Kidney epithelial cell (primary cell): Measurements from ENCODE around the gene DOCK1. TPM values are rescaled to one million over a fixed set of nuclear protein-coding genes. Genes with fewer than 3 reads are reported as not detected.

ENCODE experiments used
- DNase-seq: peaks from one replicate; pipeline ENCODE4 v3.0.0-alpha.2; 2010; ENCODE audit warnings: low read depth
- H3K27me3 ChIP-seq: 2 replicates; pipeline ENCODE4 v1.6.0; 2011; ENCODE audit warnings: low read length; ENCODE audit not compliant: control insufficient read depth, insufficient read depth
- H3K36me3 ChIP-seq: 2 replicates; pipeline ENCODE4 v1.5.1; 2011; ENCODE audit warnings: low read length; ENCODE audit not compliant: control insufficient read depth, insufficient read depth
- H3K4me3 ChIP-seq: 2 replicates; pipeline ENCODE4 v1.5.1; 2011; ENCODE audit warnings: low read depth, mild to moderate bottlenecking, control low read depth, low read length
- CTCF ChIP-seq: IDR thresholded peaks from 2 replicates; pipeline ENCODE4 v1.5.1; 2011; ENCODE audit warnings: mild to moderate bottlenecking, moderate library complexity, low read length, control low read depth, inconsistent platforms; ENCODE audit not compliant: insufficient read depth, poor library complexity, severe bottlenecking
- total RNA-seq: library from RNA; depleted of rRNA; stranded (reverse); fragments of >200 nt; gene quantifications from 2 replicates; pipeline ENCODE4 v1.2.3, GENCODE V29; 2015

Gene DOCK1
- total RNA-seq, 1 donor from 2014 or later: 39.5 TPM

- Histone ChIP-seq H3K36me3 (no peaks in the 10 kb centered on the region), H3K4me3 (no peak overlapping the region), H3K27me3 (no peaks in the 10 kb centered on the region)
- DNase-seq: no peak
- no peak for TF ChIP-seq CTCF
Observed at GRCh38 chr10:127081851-127082345, 176.7 kb downstream of the DOCK1 start.

GRCh38 chr10:127082651-127083050 lies 177.4 kb downstream of the DOCK1 start:
- TF ChIP-seq CTCF: no peak
- Histone ChIP-seq H3K27me3 (no peaks in the 10 kb centered on the region), H3K4me3 (no peak overlapping the region), H3K36me3 (no peaks in the 10 kb centered on the region)
- no peak for DNase-seq

GRCh38 chr10:127085957-127086356 lies 180.7 kb downstream of the DOCK1 start:
- H3K4me3 ChIP-seq: no peak overlapping the region
- H3K36me3 ChIP-seq: no peaks in the 10 kb centered on the region
- H3K27me3 ChIP-seq: no peaks in the 10 kb centered on the region
- no peak for DNase-seq
- no peak for TF ChIP-seq CTCF

GRCh38 chr10:127088908-127089307 lies 183.7 kb downstream of the DOCK1 start:
- no peaks in the 10 kb centered on the region for H3K36me3 ChIP-seq
- TF ChIP-seq CTCF: no peak
- no peak overlapping the region for H3K4me3 ChIP-seq
- H3K27me3 ChIP-seq: no peaks in the 10 kb centered on the region
- DNase-seq: no peak

GRCh38 chr10:127089446-127089845 lies 184.2 kb downstream of the DOCK1 start:
- TF ChIP-seq CTCF: no peak
- H3K36me3 ChIP-seq: no peaks in the 10 kb centered on the region
- H3K27me3 ChIP-seq: no peaks in the 10 kb centered on the region
- no peak for DNase-seq
- H3K4me3 ChIP-seq: no peak overlapping the region

- Histone ChIP-seq H3K27me3 (no peaks in the 10 kb centered on the region), H3K4me3 (no peak overlapping the region), H3K36me3 (no peaks in the 10 kb centered on the region)
- no peak for TF ChIP-seq CTCF
- no peak for DNase-seq
Observed at GRCh38 chr10:127090138-127090537, 184.9 kb downstream of the DOCK1 start.
